GM19328 (cell line): ENCODE data around the gene TAP1.

Experiments
- ATAC-seq: cut with Tn5 transposase; IDR thresholded peaks from one replicate; pipeline ENCODE4 v1.9.1; 2021; ENCODE audit warnings: mild to moderate bottlenecking, moderate library complexity; ENCODE audit not compliant: unreplicated experiment

The TAP1 gene

GRCh38 chr6:32865724-32866443, 12.4 kb upstream of the TAP1 start:
- no peak for ATAC-seq

DNA sequence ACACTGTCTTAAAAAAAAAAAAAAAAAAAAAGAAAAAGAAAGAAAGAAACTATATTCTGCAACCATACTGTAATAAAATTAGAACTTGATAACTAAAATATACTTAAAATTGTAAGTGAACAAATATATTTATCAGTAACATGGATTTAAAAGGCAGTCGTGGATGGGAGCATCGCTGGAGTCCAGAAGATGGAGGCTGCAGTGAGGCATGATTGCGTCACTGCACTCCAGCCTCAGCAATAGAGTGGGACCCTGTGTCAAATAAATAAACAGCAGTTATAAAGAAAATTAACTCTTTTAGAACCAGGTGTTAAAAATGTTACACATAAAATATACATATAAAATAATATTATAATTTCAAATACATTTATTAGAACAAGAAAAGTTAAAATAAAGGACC, 9.2 kb upstream of the TAP1 start:
- ATAC-seq, result no peak

- no peak for ATAC-seq
Measured at GRCh38 chr6:32860674-32861073, 7.2 kb upstream of the TAP1 start.

GRCh38 chr6:32858194-32858593, 4.7 kb upstream of the TAP1 start:
- no peak for ATAC-seq

DNA sequence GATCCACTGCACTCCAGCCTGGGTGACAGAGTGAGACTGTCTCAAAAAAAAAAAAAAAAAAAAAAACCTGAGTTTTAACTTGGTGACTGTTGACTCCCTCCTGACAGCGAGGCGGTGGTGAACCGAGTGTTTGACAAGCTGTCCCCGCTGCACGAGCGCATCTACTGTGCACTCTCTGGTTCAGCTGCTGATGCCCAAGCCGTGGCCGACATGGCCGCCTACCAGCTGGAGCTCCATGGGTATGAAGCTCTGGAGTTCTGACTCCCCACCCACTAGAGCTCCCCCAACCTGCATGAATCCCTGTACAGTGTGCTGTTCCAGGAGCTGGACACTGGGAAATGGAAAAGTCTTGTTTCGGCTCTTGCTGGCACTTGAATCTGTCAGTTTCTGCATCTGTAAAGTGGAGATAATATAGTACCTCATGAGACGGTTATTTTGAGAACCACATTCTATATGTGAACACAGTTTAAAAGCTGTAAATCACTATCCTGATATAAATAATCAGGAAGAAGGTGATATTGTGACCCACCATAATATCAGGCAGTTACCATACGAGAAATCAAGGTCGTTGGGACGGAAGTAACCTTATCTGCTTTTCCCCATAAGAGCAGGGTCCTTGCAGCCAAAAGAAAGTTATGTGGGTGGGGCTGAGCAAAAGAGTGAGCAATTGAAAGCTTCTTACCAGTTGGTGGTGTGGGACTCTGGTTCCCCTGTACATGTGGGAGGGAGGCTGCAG, 3.8 kb upstream of the TAP1 start:
- ATAC-seq, result no peak

- no peak for ATAC-seq
Measured at GRCh38 chr6:32855467-32856174, 2.1 kb upstream of the TAP1 start.

DNA sequence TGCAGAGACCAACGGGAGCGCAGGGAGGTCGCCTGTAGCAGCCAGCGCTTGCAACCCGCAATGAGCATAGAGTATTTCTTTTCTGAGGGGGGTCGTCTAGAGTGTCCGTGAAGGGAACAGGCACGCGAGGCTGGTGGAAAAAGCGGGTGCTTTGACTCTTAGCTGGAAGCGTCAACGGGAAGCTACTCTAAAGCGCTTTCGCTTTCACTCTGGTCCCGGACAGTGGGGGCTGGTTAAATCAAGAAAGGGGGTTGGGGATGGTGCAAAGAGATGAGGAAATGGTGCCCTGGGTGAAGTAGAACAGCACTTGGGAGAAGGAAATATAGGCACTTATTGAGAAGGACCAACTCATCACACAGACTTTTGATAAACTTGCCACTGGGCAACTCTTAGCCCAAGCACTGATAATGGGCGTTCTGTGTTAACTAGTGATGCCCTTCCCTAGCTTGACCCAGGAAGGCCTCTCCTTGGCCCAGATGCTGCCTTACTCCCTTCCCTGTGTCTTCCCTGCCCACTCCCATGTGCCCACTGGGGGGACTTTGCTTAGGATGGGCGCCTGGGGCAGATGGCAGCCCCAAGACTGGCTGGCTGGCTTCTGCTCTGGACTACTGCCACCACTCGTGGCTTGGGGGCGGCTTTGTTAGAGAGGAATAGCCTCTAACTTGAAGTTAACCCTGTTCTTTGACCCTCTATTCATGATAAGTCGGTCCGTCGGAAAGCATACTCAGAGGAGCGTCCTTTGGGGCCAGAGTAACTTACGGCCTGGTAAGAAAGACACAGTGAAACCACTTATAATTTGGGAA, 1.1 kb upstream of the TAP1 start:
- no peak for ATAC-seq

DNA sequence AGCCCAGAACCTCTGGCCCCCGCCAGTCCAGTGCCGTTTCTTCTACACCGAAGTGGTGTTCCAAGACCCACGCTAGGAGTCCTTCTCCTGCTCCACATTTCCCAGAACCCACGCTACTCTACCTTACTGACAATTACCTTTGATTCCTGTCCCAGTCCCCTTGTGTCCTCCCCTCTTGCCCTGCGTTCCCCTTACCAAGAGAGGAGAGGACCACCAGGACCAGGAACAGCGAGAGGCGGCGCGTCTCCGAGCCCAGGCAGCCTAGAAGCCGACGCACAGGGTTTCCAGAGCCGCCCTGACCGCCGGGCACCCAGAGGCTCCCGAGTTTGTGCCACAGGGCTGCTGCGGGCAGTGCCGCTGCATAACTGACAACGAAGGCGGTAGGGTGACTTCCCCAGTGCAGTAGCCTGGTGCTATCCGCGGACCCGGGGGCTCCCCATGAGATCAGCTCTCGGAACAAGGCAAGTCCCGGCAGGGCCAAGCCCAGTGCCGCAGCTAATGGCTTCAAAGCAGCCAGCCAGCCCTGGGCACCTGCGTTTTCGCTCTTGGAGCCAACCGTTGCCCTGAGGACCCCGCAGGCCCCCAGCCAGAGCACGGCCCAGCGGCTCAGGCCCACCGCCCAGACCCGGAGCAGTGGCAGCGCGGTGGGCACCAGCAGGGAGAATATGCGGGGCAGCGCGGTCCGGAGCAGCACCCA, 512 bp downstream of the TAP1 start:
- ATAC-seq, result no peak

- ATAC-seq, result no peak
Measured at GRCh38 chr6:32852018-32852843, 1.3 kb downstream of the TAP1 start.

GRCh38 chr6:32851025-32851424, 2.5 kb downstream of the TAP1 start:
- ATAC-seq, result no peak

GRCh38 chr6:32849126-32849525, 4.4 kb downstream of the TAP1 start:
- no peak for ATAC-seq

GRCh38 chr6:32847795-32848194, 5.7 kb downstream of the TAP1 start:
- no peak for ATAC-seq

DNA sequence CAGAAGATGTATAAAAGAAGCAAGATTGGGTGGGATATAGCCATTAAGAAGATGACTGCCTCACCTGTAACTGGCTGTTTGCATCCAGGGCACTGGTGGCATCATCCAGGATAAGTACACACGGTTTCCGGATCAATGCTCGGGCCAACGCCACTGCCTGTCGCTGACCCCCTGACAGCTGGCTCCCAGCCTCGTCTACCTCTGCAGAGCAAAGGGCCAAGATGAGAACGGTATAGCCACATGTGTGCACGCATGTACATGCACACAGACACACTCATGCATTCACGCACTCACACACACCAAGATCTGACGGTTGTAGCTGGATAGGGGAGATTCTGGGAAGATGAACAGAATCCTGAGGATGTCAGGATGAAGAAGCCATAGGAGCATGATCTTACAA, 6.5 kb downstream of the TAP1 start:
- no peak for ATAC-seq

GRCh38 chr6:32845384-32845884, 8.1 kb downstream of the TAP1 start:
- no peak for ATAC-seq

DNA sequence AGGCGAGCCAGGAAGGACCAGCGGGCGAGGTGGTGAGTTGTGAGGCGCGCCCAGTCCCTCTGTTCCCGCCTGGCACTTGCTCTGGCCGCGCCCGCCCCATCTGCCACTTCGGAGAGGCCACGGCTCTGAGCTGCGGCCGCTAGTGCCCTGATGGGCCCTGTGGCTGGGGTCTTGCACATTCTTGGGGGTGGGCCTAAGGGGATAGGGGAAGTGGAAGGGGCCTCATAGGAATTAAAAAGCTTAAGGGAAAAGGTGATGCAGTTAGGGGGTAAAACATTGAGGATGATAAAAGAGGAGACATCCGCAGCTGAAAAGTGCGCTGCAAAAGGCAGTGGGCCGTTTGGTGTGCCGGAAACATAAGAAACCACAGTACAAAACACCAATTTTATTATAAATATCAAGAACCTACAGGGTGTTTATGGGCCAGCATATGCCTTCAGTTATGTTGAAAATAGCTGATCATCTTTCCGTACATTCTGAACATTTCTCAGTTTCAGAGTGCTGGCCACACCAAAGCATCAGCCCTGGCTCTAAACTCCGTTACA, 8.6 kb downstream of the TAP1 start:
- no peak for ATAC-seq

DNA sequence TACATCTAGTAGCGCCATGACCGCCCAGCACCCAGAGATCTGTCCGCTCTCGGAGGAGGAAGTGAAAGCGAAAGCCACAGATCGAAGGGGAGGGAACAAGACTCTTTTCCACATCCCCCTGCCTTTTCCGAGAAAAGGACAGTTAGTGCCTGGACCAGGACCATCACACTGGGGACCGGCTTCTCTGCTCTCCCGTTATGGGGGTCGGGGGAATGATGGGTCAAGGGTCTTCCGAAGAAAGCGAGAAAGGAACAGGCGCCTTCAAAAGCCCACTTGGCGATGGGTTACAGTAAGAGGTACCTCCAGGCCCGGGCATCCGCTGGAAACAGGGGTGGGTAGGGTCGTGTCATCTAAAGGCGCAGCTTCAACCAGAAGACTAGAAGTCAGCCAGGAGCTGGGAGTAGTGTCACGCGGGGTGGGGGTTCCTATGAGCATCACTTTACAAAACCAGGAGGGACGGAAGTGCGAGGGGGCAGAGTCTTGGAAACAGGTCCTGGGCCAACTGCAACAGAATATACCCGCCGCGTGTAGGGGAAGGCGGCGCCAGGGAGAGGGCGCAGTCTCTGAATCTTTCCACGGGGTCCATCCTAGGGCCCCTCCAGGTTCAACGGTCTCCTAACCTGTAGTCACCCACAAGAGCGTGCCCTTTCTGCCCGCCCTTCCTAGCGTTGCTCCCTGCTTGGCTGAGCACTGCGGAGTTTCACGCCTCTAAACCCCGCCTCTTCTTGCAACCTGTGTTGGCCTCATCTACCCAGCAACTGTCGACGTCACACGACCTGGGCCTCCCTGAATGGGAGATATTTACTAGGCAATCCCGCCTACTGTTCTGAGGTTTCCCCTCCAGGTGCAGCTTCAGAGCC, 9.3 kb downstream of the TAP1 start, which contains the start of gene PSMB8:
Gene PSMB8, minus strand, starts transcription at position 69 of the 860 bp plus-strand sequence. Its CDS starts 51 bp downstream, at position 18.
- peak; percentile 68 for ATAC-seq

- no peak for ATAC-seq
Measured at GRCh38 chr6:32843331-32843978, 10.0 kb downstream of the TAP1 start.

DNA sequence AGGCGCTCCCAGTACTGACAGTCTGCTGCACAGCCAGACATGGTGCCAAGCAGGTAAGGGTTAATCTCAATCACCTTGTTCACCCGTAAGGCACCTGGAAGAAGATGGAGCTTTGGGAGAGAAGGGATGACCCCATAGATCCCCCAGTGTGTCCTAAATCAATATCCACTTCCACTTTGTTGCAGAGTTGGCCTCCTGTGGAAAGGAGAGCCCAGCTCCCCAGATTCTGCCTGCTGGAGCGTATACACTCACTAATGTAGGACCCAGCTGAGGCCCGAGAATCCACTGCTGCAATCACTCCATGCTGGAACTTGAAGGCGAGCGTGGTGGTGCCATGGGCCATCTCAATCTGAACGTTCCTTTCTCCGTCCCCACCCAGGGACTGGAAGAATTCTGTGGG, 10.8 kb downstream of the TAP1 start:
- ATAC-seq, result no peak
